ENCODE measurements around the gene ANKRD66. TPM values are rescaled to one million over a fixed set of nuclear protein-coding genes. Genes with fewer than 3 reads are reported as not detected.

The ANKRD66 gene
- total RNA-seq, 1 donor from 2014 or later: not detected

- no peak for ATAC-seq
Measured at GRCh38 chr6:46792635-46793034, 45.9 kb downstream of the ANKRD66 start.

- ATAC-seq: no peak
Measured at GRCh38 chr6:46793138-46793537, 46.4 kb downstream of the ANKRD66 start, which contains the start of gene MEP1A. Gene MEP1A (plus strand): TSS chr6:46793389. CDS start chr6:46793399, 10 bp downstream.

GRCh38 chr6:46794068-46794467, 47.3 kb downstream of the ANKRD66 start:
- ATAC-seq: no peak

GRCh38 chr6:46795816-46796215, 49.1 kb downstream of the ANKRD66 start:
- no peak for ATAC-seq

GRCh38 chr6:46796848-46797580, 50.3 kb downstream of the ANKRD66 start:
- peak; percentile 97 for ATAC-seq

- no peak for ATAC-seq
Measured at GRCh38 chr6:46799657-46800056, 52.9 kb downstream of the ANKRD66 start.

- ATAC-seq: no peak
Measured at GRCh38 chr6:46808806-46809205, 62.1 kb downstream of the ANKRD66 start.

Other genes with a start within 250 kb of the ANKRD66 start
- 3.4 TPM for gene CYP39A1, start 94.1 kb upstream of the ANKRD66 start, total RNA-seq
- 3.4 TPM for gene SLC25A27, start 94.0 kb upstream of the ANKRD66 start, total RNA-seq
- gene TDRD6, start 59.0 kb upstream of the ANKRD66 start, total RNA-seq: 0.08 TPM
- 0.32 TPM for gene PLA2G7, start 11.6 kb upstream of the ANKRD66 start, total RNA-seq
- gene MEP1A, start 46.5 kb downstream of the ANKRD66 start, total RNA-seq: not detected
- 2.5 TPM for gene ADGRF5, start 175.0 kb downstream of the ANKRD66 start, total RNA-seq

Data from esophagus mucosa (tissue), 1 donor.